Right ventricle myocardium superior (tissue), 1 donor: ENCODE results near the gene MTNR1A. TPM values are rescaled to one million over a fixed set of nuclear protein-coding genes. Genes with fewer than 3 reads are reported as not detected.

Source experiments
- ATAC-seq: fragments of 200-7000 bp; cut with Tn5 transposase; one replicate; pipeline ENCODE4 v1.9.1; 2020; ENCODE audit warnings: mild to moderate bottlenecking; ENCODE audit not compliant: poor library complexity
- DNase-seq: peaks from one replicate; pipeline ENCODE4 v3.0.0-alpha.2; 2020
- intact Hi-C: fragments of 100-400 bp; cut with DNase I; formaldehyde crosslinking; loops from one replicate; pipeline ENCODE4 v1.11.2; 2022
- total RNA-seq: library from RNA; stranded (reverse); fragmentation: NEBNext Ultra II Directional; extraction: Animal tissue kit (Norgen Biotek cat#: 25700); gene quantifications from one replicate; pipeline ENCODE4 v1.2.1, GENCODE V29; 2021
- donor health status: DM: no; HTN: yes; CAD: no; lungs with severe emphysema.

Gene MTNR1A
- total RNA-seq, 1 donor from 2014 or later: not detected

DNA sequence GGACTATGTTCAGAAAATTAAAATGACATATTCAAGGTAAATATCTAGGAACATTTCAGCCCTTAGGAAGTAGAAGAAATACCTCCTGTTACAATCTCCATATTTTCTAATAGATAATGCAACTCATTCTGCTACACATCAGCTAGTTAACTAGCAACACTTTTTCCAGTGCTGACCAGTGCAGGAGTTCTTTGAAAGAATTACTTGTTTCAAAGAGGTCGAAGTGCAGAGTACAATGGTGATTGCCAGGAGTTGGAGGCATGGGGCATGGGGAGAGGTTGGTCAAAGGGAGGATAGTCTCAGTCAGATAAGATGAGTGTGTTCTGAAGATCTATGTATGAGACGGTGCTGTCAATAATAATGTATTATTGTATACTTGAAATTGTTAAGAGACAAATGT, 53.1 kb downstream of the MTNR1A start:
- no peak for ATAC-seq
- intact Hi-C loops: no loop called here
- no peak for DNase-seq

- intact Hi-C loops: no loop called here
- no peak for DNase-seq
- no peak for ATAC-seq
Measured at GRCh38 chr4:186501554-186501953, 53.8 kb downstream of the MTNR1A start.

DNA sequence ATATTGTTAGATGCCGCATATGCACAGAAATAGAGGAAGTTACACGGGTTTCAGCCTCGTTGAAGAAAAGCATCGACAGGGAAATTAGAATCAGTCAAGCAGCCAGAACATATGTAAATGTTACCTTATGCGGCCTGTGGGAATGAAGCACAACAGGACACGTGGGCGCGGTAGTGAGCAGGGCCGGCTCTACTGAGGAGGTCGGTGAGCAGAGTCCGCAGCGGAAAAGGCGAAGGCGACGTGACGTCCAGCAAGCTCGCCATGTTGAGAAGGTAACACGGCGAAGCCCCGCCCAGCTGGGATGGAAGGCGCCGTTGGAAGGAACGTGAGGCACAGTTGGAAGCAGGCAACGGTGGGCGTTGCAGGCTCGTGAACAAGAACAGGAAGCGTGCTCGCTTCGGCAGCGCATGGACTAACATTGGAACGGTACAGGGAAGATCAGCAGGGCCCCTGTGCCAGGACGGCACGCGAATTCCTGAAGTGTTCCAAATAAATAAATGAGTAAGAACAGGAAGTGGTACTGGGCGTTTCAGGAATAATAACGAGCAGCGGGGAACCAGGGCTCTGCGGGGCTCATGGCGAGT, 54.6 kb downstream of the MTNR1A start:
- ATAC-seq (no peak), DNase-seq (no peak)
- intact Hi-C loops: no loop called here

DNA sequence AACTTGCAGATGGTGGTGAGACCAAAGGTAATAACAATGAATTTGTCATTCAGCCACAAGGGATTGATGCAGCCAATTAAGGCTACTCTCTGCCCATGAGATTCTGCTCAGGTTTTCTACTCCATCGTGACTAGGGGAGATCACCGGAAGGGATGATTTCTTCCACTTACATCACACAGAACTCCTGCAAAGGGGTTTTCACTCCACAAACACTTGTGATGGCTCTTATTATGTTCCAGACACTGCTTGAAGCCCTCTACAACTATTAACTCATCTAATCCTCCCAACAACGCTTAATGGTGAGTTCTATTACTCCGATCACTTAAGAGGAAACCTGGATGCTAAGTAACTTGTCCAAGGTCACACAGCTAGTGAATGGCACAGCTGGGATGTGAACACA, 55.9 kb downstream of the MTNR1A start:
- DNase-seq (no peak), ATAC-seq (no peak)
- intact Hi-C loops: no loop called here

GRCh38 chr4:186497043-186497442, 58.3 kb downstream of the MTNR1A start:
- intact Hi-C loops: no loop called here
- DNase-seq (no peak), ATAC-seq (no peak)

DNA sequence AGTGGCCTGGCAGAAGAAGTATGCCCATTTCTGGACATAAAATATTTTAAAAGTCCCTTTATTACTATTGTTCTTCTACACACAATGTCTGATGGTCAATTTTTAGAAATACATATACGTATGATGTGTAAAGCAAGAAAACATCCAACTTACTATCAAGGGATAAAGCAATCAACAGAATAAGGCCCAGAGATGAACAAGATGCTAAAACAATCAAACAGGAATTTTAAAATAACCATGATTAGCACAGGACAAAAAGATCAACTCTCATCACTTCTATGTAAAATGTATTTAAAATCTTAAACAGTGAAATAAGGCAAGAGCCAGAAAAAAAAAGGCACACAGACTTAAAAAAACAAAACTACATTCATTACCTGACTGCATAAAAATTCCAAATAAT, 60.9 kb downstream of the MTNR1A start:
- no peak for DNase-seq
- intact Hi-C loops: no loop called here
- ATAC-seq: no peak

- intact Hi-C loops: no loop called here
- no peak for ATAC-seq
- DNase-seq: no peak
Measured at GRCh38 chr4:186487726-186488125, 67.6 kb downstream of the MTNR1A start.

GRCh38 chr4:186486172-186486571, 69.2 kb downstream of the MTNR1A start:
- ATAC-seq (no peak), DNase-seq (no peak)
- intact Hi-C loops: no loop called here

DNA sequence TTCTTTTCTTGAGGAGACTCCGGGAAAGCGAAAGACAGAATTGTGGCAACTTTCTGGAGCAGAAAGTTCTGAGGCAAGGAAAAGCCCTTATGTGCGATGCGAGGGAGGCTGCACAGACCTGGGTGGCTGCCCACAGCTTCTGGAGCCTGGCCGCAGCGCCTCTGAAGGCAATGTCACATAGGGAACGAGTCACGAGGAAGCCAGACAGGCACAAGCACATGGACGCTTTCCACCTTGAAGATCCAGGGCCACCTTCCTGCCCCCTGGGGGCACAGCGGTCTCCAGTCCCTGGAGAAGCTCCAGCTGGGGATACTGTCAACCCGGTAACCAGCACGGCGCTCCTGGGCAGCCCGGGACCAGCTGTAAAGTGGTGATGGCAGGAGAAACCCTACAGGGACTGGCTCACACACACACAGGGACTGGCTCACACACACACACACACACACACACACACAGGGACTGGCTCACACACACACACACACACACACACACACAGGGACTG, 69.8 kb downstream of the MTNR1A start:
- ATAC-seq (no peak), DNase-seq (no peak)
- intact Hi-C loops: no loop called here

GRCh38 chr4:186485150-186485549, 70.2 kb downstream of the MTNR1A start:
- no peak for DNase-seq
- intact Hi-C loops: no loop called here
- ATAC-seq: no peak

DNA sequence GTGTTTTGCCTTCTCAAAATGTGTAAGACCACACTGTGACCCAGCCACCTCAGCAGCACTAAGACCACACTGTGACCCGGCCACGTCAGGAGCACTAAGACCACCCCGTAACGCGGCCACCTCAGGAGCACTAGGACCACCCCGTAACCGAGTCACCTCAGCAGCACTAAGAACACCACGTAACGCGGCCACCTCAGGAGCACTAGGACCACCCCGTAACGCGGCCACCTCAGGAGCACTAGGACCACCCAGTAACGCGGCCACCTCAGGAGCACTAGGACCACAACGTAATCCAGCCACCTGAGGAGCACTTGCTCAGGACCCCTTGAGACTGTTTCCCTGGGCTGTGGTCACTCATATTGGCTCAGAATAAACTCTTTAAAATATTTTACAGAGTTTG, 71.7 kb downstream of the MTNR1A start:
- intact Hi-C loops: no loop called here
- DNase-seq (no peak), ATAC-seq (no peak)

Other genes starting within 250 kb of the MTNR1A start
- gene FAT1, start 168.3 kb upstream of the MTNR1A start, total RNA-seq: 48.0 TPM